SK-N-MC (cell line): ENCODE measurements around the gene NEUROG1.

Experiments used
- EZH2 ChIP-seq: fragments of 200-600 bp; sonication (generic); IDR thresholded peaks from one replicate; pipeline ENCODE4 v1.6.1; 2017; ENCODE audit warnings: antibody characterized with exemption
- FOXP2 ChIP-seq: optimal IDR thresholded peaks from 2 replicates; pipeline ENCODE3; 2011; ENCODE audit warnings: mild to moderate bottlenecking, moderate library complexity; ENCODE audit not compliant: insufficient read depth; ENCODE audit errors: extremely low read length, control extremely low read depth
- POLR2AphosphoS5 ChIP-seq: IDR thresholded peaks from 2 replicates; pipeline ENCODE4 v1.6.1; 2012; ENCODE audit warnings: mild to moderate bottlenecking, low read depth, low read length, borderline replicate concordance

GRCh38 chr5:135556620-135557019, 20.9 kb upstream of the NEUROG1 start:
- TF ChIP-seq EZH2, result no peak
- TF ChIP-seq POLR2AphosphoS5, result no peak
- TF ChIP-seq FOXP2, result no peak
